Activated naive CD8-positive, alpha-beta T cell treated with anti-CD3 and anti-CD28 coated beads for 36 hours (primary cell): ENCODE measurements around the gene RAB7B. TPM values are rescaled to one million over a fixed set of nuclear protein-coding genes. Genes with fewer than 3 reads are reported as not detected.

Experiments used
- DNase-seq: peaks from one replicate; pipeline ENCODE4 v3.0.0; 2021
- H3K27ac Mint-ChIP-seq: one replicate; pipeline ENCODE4 v1.8.0; 2022; ENCODE audit warnings: mild to moderate bottlenecking, moderate library complexity, mixed read lengths
- H3K27me3 Mint-ChIP-seq: one replicate; pipeline ENCODE4 v1.8.0; 2022; ENCODE audit warnings: mild to moderate bottlenecking, mixed read lengths
- H3K36me3 Mint-ChIP-seq: one replicate; pipeline ENCODE4 v1.8.0; 2021; ENCODE audit warnings: mild to moderate bottlenecking, mixed read lengths
- H3K4me1 Mint-ChIP-seq: one replicate; pipeline ENCODE4 v1.8.0; 2021; ENCODE audit warnings: mixed read lengths
- H3K4me3 Mint-ChIP-seq: one replicate; pipeline ENCODE4 v1.8.0; 2022; ENCODE audit warnings: mild to moderate bottlenecking, moderate library complexity, mixed read lengths
- H3K9me3 Mint-ChIP-seq: one replicate; pipeline ENCODE4 v1.8.0; 2022; ENCODE audit warnings: mixed read lengths
- total RNA-seq, 2 experiments: library from RNA; stranded (reverse); gene quantifications; one replicate each; pipeline ENCODE4 v1.2.3, GENCODE V29; 2021

RAB7B gene
- total RNA-seq, 2 experiments from 2014 or later, result not detected

GRCh38 chr1:205928317-205928716, 74.9 kb downstream of the RAB7B start:
- no peak overlapping the region for H3K27ac Mint-ChIP-seq
- H3K4me1 Mint-ChIP-seq, result no peaks in the 10 kb centered on the region
- H3K27me3 Mint-ChIP-seq, result no peaks in the 10 kb centered on the region

DNA sequence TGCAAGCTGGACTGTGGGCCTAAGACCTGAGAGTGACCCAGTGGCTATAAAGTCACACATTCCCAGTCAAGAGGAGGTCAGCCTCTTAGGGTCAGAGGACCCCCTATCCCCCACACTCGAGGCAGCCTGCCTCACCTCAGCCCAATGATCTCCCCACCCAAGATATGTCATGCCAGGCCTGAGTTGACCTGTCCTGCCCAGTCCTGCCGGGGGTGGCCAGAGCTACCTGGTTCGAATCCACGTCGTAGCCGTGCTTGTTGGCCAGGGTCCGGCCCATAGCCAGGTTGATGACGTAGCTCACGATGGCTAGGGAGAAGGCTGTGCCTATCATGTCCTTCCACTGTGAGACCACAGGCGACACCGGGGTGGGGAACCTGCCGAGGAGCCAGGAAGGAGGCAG, 75.5 kb downstream of the RAB7B start:
- no peaks in the 10 kb centered on the region for H3K36me3 Mint-ChIP-seq
- no peaks in the 10 kb centered on the region for H3K27me3 Mint-ChIP-seq
- DNase-seq, result no peak
- H3K9me3 Mint-ChIP-seq, result no peaks in the 10 kb centered on the region
- H3K4me3 Mint-ChIP-seq, result no peak overlapping the region
- no peaks in the 10 kb centered on the region for H3K4me1 Mint-ChIP-seq
- no peak overlapping the region for H3K27ac Mint-ChIP-seq

More at GRCh38 chr1:205928317-205928716, 74.9 kb downstream of the RAB7B start:
- H3K4me3 Mint-ChIP-seq, result no peak overlapping the region
- no peaks in the 10 kb centered on the region for H3K9me3 Mint-ChIP-seq
- no peak for DNase-seq
- H3K36me3 Mint-ChIP-seq, result no peaks in the 10 kb centered on the region

GRCh38 chr1:205927247-205927646, 75.9 kb downstream of the RAB7B start:
- H3K36me3 Mint-ChIP-seq, result no peaks in the 10 kb centered on the region
- H3K9me3 Mint-ChIP-seq, result no peaks in the 10 kb centered on the region
- DNase-seq, result no peak
- no peaks in the 10 kb centered on the region for H3K4me1 Mint-ChIP-seq
- H3K27ac Mint-ChIP-seq, result no peak overlapping the region
- no peaks in the 10 kb centered on the region for H3K27me3 Mint-ChIP-seq
- no peak overlapping the region for H3K4me3 Mint-ChIP-seq

Other genes starting within 250 kb of the RAB7B start
- gene RAB29, start 227.9 kb downstream of the RAB7B start, total RNA-seq, result 10 to 100 TPM; 31.0 to 31.7 TPM
- 10 to 100 TPM; 31.5 to 31.6 TPM for gene SLC41A1, start 190.2 kb downstream of the RAB7B start, total RNA-seq
- gene PM20D1, start 153.3 kb downstream of the RAB7B start, total RNA-seq, result under 1 TPM; 0.20 to 0.25 TPM
- gene SLC26A9, start 59.9 kb downstream of the RAB7B start, total RNA-seq, result not detected
- not detected for gene CTSE, start 20.5 kb upstream of the RAB7B start, total RNA-seq
- not detected for gene RHEX, start 49.8 kb upstream of the RAB7B start, total RNA-seq
- gene AVPR1B, start 114.0 kb upstream of the RAB7B start, total RNA-seq, result not detected
- 10 to 100 TPM; 23.6 to 29.9 TPM for gene FAM72A, start 199.4 kb upstream of the RAB7B start, total RNA-seq
- gene SRGAP2, start 200.1 kb upstream of the RAB7B start, total RNA-seq, result 10 to 100 TPM; 40.7 to 40.8 TPM